Thoracic aorta (tissue), 2 donors: Measurements from ENCODE around the gene CHM. TPM values are rescaled to one million over a fixed set of nuclear protein-coding genes. Genes with fewer than 3 reads are reported as not detected.

Source experiments
- ATAC-seq: fragments of 150-250 bp; one replicate; pipeline ENCODE4 v1.8.0; 2017; ENCODE audit warnings: low read depth; ENCODE audit not compliant: insufficient number of reproducible peaks, low FRiP score
- DNase-seq: peaks from one replicate; pipeline ENCODE4 v3.0.0-alpha.2; 2020; ENCODE audit warnings: low spot score
- H3K27ac ChIP-seq, 2 donors: fragments of 200-600 bp; sonication (generic); 1 replicate in 1 of 2; 2 replicates in 1 of 2; pipeline ENCODE4 v1.5.1; 2016; ENCODE audit warnings: mild to moderate bottlenecking in 2 of 2, moderate library complexity in 2 of 2
- H3K27me3 ChIP-seq: fragments of 200-600 bp; sonication (generic); replicated peaks from 2 replicates; pipeline ENCODE4 v1.6.0; 2016; ENCODE audit warnings: mild to moderate bottlenecking; ENCODE audit not compliant: insufficient read depth
- H3K36me3 ChIP-seq: fragments of 200-600 bp; sonication (generic); one replicate; pipeline ENCODE4 v1.5.1; 2016
- H3K4me1 ChIP-seq, 2 donors: fragments of 200-600 bp; sonication (generic); 1 replicate in 1 of 2; 2 replicates in 1 of 2; pipeline versions ENCODE4 v1.5.1 to v1.6.0; 2016; ENCODE audit warnings: low read depth in 2 of 2, mild to moderate bottlenecking in 1 of 2; ENCODE audit not compliant: control insufficient read depth in 1 of 2
- H3K4me3 ChIP-seq: fragments of 200-600 bp; sonication (generic); 2 replicates; pipeline ENCODE4 v1.5.1; 2016; ENCODE audit warnings: mild to moderate bottlenecking
- H3K9me3 ChIP-seq: fragments of 200-600 bp; sonication (generic); 2 replicates; pipeline ENCODE4 v1.5.1; 2016
- CTCF ChIP-seq: fragments of 200-600 bp; sonication (generic); IDR thresholded peaks from one replicate; pipeline ENCODE4 v1.5.1; 2019; ENCODE audit warnings: antibody characterized with exemption
- total RNA-seq, 2 donors: library from RNA; depleted of rRNA; stranded (reverse); fragments of >200 nt; gene quantifications; one replicate each; pipeline versions ENCODE4 v1.1.0 to v1.2.3, GENCODE V29; 2016

Gene CHM
- total RNA-seq, 2 donors from 2014 or later, result 14.8 to 14.9 TPM

- TF ChIP-seq CTCF, result no peak
- DNase-seq (no peak), ATAC-seq (no peak)
- Histone ChIP-seq H3K4me1 (no peaks in the 10 kb centered on the region), H3K27ac (no peak overlapping the region), H3K36me3 (no peaks in the 10 kb centered on the region), H3K27me3 (no peaks in the 10 kb centered on the region), H3K9me3 (no peaks in the 10 kb centered on the region), H3K4me3 (no peak overlapping the region)
Measured at GRCh38 chrX:85905851-85906250, 141.5 kb downstream of the CHM start.

DNA sequence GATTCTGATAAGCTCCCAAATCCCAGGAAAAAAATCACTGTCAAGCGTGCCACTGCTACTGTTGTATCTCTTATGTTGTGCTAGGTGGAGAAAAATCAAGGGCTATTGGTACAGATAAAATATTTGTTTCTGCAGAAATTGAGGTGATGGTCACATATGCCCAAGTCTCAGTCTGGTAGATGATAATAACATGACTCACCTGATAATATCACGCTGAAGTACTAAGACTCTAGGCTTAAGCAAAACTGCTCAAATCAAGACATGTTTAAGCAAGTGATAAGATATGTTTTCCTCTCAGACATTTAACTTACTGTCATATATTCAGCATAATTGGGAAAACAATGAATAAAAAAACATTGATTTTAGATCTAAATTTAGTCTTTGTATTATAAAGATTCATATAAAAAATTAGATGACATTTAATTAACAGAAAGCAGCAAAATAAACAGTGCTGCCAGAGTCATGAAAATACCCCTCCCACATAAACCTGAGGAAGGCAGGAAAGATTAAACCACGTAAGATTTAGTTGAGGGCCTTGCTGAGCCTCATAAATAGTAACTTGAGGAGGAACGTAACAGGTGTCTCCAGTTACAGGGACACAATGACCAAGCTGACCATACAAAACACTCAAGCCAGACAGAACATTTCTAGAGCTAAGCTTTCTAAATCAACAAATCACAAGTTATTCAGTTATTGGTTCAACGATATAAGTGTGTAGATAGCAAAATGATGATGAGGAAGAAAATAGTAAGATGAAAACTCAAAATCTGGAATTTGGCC lies 143.5 kb downstream of the CHM start:
- Histone ChIP-seq H3K27ac (no peak overlapping the region), H3K36me3 (no peaks in the 10 kb centered on the region), H3K4me3 (no peak overlapping the region), H3K9me3 (no peaks in the 10 kb centered on the region), H3K27me3 (no peaks in the 10 kb centered on the region), H3K4me1 (no peaks in the 10 kb centered on the region)
- TF ChIP-seq CTCF, result no peak
- DNase-seq, result no peak
- ATAC-seq, result no peak

DNA sequence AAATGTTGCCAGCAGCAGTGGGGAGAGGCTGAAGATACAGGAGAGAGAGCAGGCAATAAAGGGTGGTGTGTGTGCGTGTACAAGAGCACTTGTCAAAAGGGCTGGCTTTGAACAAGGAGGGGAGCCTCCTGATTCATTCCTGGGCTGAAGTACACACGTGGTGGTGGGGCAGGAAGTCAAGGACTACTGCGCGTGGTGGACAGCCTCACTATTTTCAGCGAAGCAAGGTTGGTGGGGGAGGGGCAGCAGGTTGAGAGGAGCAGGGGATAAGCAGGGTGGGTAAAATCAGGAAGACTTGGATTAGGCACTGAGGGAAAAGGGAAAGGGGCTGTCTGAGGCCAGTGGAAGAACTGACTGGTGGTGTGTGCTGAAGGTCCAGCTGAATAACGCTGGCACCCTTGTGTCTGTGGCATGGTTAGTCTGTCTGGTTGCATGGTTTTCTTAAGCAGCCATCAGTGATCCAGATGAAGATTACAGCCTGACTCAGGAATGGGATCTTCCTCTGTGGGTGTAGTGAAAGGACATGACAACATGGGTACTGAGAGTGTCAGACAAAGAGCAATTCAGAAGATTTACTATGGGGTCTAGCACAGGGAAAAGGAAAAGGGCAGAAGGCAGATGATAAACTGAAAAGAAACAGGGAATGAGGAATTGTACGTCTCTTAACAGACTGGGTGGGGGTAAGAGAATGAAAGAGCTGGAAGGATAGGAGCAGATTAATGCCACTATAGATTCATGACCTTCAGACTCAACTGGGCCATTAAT lies 149.8 kb downstream of the CHM start:
- Histone ChIP-seq H3K9me3 (no peaks in the 10 kb centered on the region), H3K4me3 (no peak overlapping the region), H3K27ac (no peak overlapping the region), H3K27me3 (no peaks in the 10 kb centered on the region), H3K4me1 (no peaks in the 10 kb centered on the region), H3K36me3 (no peaks in the 10 kb centered on the region)
- TF ChIP-seq CTCF, result no peak
- ATAC-seq, result no peak
- DNase-seq, result no peak

DNA sequence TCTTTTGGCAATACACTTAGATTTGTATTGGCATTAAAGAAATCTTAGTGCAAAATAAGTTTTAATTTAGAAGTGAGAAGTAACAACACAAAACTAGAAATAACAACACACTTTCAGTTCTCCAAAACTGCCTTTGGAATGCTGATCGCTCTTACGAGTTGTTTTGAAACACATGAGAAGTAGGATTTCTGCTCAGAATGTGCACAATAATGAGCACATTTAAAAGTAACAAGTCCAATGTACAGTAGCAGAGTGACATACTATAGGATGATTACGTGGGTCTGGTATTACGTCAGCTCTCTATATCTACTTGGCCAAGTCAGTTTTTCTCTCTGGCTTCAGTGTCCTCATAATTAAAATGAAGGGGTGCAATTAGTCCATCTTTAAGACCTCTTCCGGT lies 164.8 kb downstream of the CHM start:
- Histone ChIP-seq H3K27me3 (no peaks in the 10 kb centered on the region), H3K4me1 (no peaks in the 10 kb centered on the region), H3K27ac (no peak overlapping the region), H3K4me3 (no peak overlapping the region), H3K36me3 (no peaks in the 10 kb centered on the region), H3K9me3 (no peaks in the 10 kb centered on the region)
- no peak for DNase-seq
- no peak for TF ChIP-seq CTCF
- ATAC-seq, result no peak

DNA sequence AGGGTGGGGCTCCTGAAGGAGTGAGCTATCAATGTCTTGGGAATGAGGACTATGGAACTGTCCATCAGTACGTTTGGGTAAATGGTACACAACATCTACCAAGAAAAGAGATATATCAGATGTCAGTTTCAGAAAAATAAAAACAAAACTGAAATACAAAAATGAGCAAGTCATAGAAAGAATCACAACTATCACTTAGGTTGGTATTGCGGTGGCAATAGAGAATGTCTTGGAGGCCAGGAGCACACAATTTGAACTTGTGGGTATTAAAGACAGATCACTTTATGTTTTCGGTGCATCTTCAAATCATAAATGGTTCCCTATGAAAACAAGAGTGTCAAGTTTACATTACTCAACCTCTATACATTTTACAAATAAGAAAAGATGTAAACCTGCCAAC lies 176.8 kb downstream of the CHM start:
- H3K4me1 ChIP-seq, result no peaks in the 10 kb centered on the region
- no peak overlapping the region for H3K4me3 ChIP-seq
- DNase-seq (no peak), ATAC-seq (no peak)
- no peak for TF ChIP-seq CTCF
- H3K27ac ChIP-seq, result no peak overlapping the region
- no peaks in the 10 kb centered on the region for H3K27me3 ChIP-seq
- no peaks in the 10 kb centered on the region for H3K9me3 ChIP-seq
- no peaks in the 10 kb centered on the region for H3K36me3 ChIP-seq
